Naive B cell (primary cell): ENCODE results near the gene PROK2. TPM values are rescaled to one million over a fixed set of nuclear protein-coding genes. Genes with fewer than 3 reads are reported as not detected.

ENCODE experiments used
- ATAC-seq, 2 donors: fragments of 150-1000 bp; cut with Tn5 transposase; 2 replicates each; pipeline ENCODE4 v1.10.0; 2021; ENCODE audit warnings: low read depth in 2 of 2, mild to moderate bottlenecking in 2 of 2, moderate library complexity in 2 of 2
- DNase-seq: peaks from one replicate; pipeline ENCODE4 v3.0.0; 2022
- H3K27ac Mint-ChIP-seq, 6 donors: one replicate each; pipeline ENCODE4 v1.8.0; 2020 to 2022; ENCODE audit warnings: mild to moderate bottlenecking in 6 of 6, mixed read lengths in 6 of 6, moderate library complexity in 5 of 6, inconsistent platforms in 2 of 6
- H3K27me3 Mint-ChIP-seq, 3 donors: one replicate each; pipeline ENCODE4 v1.8.0; 2021 to 2022; ENCODE audit warnings: mixed read lengths in 3 of 3, mild to moderate bottlenecking in 1 of 3
- H3K36me3 Mint-ChIP-seq, 2 donors: one replicate each; pipeline ENCODE4 v1.8.0; 2020 to 2022; ENCODE audit warnings: mixed read lengths in 2 of 2, inconsistent platforms in 1 of 2, mild to moderate bottlenecking in 1 of 2
- H3K4me1 Mint-ChIP-seq, 3 donors: one replicate each; pipeline ENCODE4 v1.8.0; 2020 to 2022; ENCODE audit warnings: mixed read lengths in 3 of 3, inconsistent platforms in 1 of 3, mild to moderate bottlenecking in 1 of 3, moderate library complexity in 1 of 3
- H3K4me3 Mint-ChIP-seq, 8 donors: one replicate each; pipeline ENCODE4 v1.8.0; 2020 to 2022; ENCODE audit warnings: mild to moderate bottlenecking in 8 of 8, mixed read lengths in 8 of 8, moderate library complexity in 8 of 8, inconsistent platforms in 2 of 8
- H3K9me3 Mint-ChIP-seq, 7 donors: one replicate each; pipeline ENCODE4 v1.8.0; 2020 to 2022; ENCODE audit warnings: mixed read lengths in 7 of 7, mild to moderate bottlenecking in 5 of 7, inconsistent platforms in 2 of 7, moderate library complexity in 1 of 7
- polyA plus RNA-seq, 6 donors: library from polyadenylated mRNA; unstranded; fragments of 300-500 nt; fragmentation: Illumina TruSeq; gene quantifications; one replicate each; pipeline ENCODE4 v1.2.3, GENCODE V29; 2021; ENCODE audit warnings: low read depth in 6 of 6

The PROK2 gene
- polyA plus RNA-seq, 6 donors from 2014 or later, result 0.40 to 0.55 (median 0.49) TPM; not detected in 3

DNA sequence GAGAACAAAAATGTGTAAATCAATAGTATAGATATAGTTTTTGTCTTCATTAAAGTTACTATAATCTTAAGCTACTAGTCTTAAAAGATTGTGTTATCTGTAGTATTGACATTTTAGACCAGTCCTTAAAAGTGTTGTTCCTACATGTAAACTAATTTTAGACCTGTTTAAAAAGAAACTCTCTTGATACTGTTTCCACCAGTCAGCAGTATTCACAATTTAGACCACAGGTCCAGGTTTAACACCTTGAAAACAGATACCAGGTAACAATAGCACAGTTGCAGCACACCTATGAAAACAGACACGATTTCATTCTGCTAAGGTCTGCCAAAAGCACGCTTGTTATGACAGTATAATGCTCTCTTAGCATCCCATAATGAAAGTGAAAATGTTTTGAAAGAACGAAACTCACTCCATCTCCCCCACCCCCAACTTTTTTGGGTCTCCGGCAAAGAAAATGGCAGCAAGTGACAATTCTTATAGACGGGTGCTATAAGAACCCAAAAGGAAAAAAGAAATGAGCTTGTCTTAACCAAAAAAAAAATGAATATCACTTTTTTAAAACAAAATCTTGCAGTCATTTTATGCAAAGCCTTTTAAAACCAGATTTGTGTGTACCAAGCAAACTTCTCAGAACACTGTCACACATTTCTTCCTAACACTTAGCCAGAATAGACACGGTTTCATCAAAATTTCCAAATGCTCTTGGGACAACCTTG lies 61.3 kb downstream of the PROK2 start:
- peak overlapping the region in 3 of 6 donors; percentile 28 to 79 (median 42) for H3K27ac Mint-ChIP-seq
- H3K4me3 Mint-ChIP-seq, result peak overlapping the region; percentile 84 to 95 (median 91)
- ATAC-seq, result peak; percentile 52 to 56
- DNase-seq, result peak; percentile 47
- peaks cover 4 to 25% (median 19%) of the 10 kb centered on the region in 3 donors for H3K27me3 Mint-ChIP-seq
- peaks cover 35 to 37% (median 36%) of the 10 kb centered on the region in 3 donors for H3K4me1 Mint-ChIP-seq
- H3K9me3 Mint-ChIP-seq, result no peaks in the 10 kb centered on the region
- H3K36me3 Mint-ChIP-seq, result peaks cover 0 to 7% of the 10 kb centered on the region in 2 donors

DNA sequence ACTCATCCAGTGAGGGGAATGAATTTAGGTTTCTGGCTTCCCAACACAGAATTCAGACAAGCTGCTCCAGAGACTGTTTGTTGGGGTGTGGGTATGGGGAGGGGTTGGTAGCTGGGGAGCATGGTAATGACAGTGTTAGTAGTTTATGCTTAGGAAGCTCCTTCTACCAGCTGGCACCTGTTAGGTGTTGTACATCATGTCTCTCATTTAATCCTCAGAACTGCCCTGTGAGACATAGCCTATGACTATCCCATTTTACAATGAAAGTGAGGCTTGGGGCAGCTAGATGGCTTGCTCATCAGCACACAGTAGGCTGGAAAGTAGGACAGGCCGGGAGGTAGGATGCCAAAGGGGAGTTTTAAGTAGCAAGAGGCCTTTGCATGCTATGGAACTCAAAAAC lies 62.3 kb downstream of the PROK2 start:
- H3K4me1 Mint-ChIP-seq, result peaks cover 35 to 37% (median 36%) of the 10 kb centered on the region in 3 donors
- peak overlapping the region in 2 of 6 donors; percentile 35 to 79 for H3K27ac Mint-ChIP-seq
- DNase-seq, result no peak
- peaks cover 0 to 7% of the 10 kb centered on the region in 2 donors for H3K36me3 Mint-ChIP-seq
- no peak for ATAC-seq
- H3K4me3 Mint-ChIP-seq, result peak overlapping the region in 5 of 8 donors; percentile 10 to 65 (median 36)
- no peaks in the 10 kb centered on the region for H3K9me3 Mint-ChIP-seq
- H3K27me3 Mint-ChIP-seq, result peaks cover 4 to 19% (median 14%) of the 10 kb centered on the region in 3 donors

Other genes with a start within 250 kb of the PROK2 start
- 100 to 1,000 TPM; 441 to 620 (median 523) TPM for gene FOXP1, start 201.4 kb downstream of the PROK2 start, polyA plus RNA-seq
- 1 to 10 TPM; 2.1 to 5.1 (median 3.1) TPM for gene EIF4E3, start 59.7 kb downstream of the PROK2 start, polyA plus RNA-seq
- gene GPR27, start 31.3 kb downstream of the PROK2 start, polyA plus RNA-seq, result under 1 TPM in 1 of 6 donors, not detected in 5; 0.13 TPM